HT1080 (cell line): Measurements from ENCODE around the gene NPAS3. TPM values are rescaled to one million over a fixed set of nuclear protein-coding genes. Genes with fewer than 3 reads are reported as not detected.
A peak's percentile ranks its signal among the peaks of the same experiment; 100 is the strongest.

Experiments
- DNase-seq: peaks from one replicate; pipeline ENCODE4 v3.0.0-alpha.2; 2015; ENCODE audit warnings: low read depth
- polyA plus RNA-seq, 2 experiments: library from polyadenylated mRNA; depleted of rRNA; stranded (reverse); fragments of >200 nt; gene quantifications; 2 replicates each; pipeline ENCODE4 v1.2.3, GENCODE V29; 2015
- total RNA-seq: library from RNA; depleted of rRNA; stranded (reverse); fragments of >200 nt; shearing (Covaris generic); gene quantifications from 2 replicates; pipeline ENCODE4 v1.2.3, GENCODE V29; 2014; rRNA removed

Gene NPAS3
- total RNA-seq, result 0.18 TPM in 1 of 2 replicates, not detected in the other
- polyA plus RNA-seq (2015; cell fraction: cytosol; rRNA removed), result 0.05 TPM in 1 of 2 replicates, not detected in the other
- 0.04 and 0.05 TPM in 2 replicates for polyA plus RNA-seq (2015; cell fraction: nucleus; rRNA removed)

- DNase-seq, result no peak
These were observed at the start of gene NPAS3 for GRCh38 chr14:32938719-32939253. Gene NPAS3, plus strand, starts transcription at chr14:32938879.

- peak; percentile 36 for DNase-seq
These were observed 41.5 kb upstream of the NPAS3 start for GRCh38 chr14:32896979-32897697.

- no peak for DNase-seq
These were observed 41.0 kb upstream of the NPAS3 start for GRCh38 chr14:32897698-32898064.

GRCh38 chr14:32898876-32899275 is 39.8 kb upstream of the NPAS3 start:
- no peak for DNase-seq

- no peak for DNase-seq
These were observed 38.1 kb upstream of the NPAS3 start for GRCh38 chr14:32900547-32900946.

GRCh38 chr14:32905013-32905412 is 33.7 kb upstream of the NPAS3 start:
- DNase-seq, result no peak

GRCh38 chr14:32906672-32907071 is 32.0 kb upstream of the NPAS3 start:
- no peak for DNase-seq

GRCh38 chr14:32908196-32909084 is 30.2 kb upstream of the NPAS3 start:
- no peak for DNase-seq

GRCh38 chr14:32913725-32914124 is 25.0 kb upstream of the NPAS3 start:
- no peak for DNase-seq

GRCh38 chr14:32914391-32914790 is 24.3 kb upstream of the NPAS3 start:
- no peak for DNase-seq

- no peak for DNase-seq
These were observed 17.9 kb upstream of the NPAS3 start for GRCh38 chr14:32920696-32921276.

GRCh38 chr14:32925439-32925838 is 13.2 kb upstream of the NPAS3 start:
- no peak for DNase-seq

GRCh38 chr14:32932302-32932913 is 6.3 kb upstream of the NPAS3 start:
- DNase-seq, result no peak

- DNase-seq, result no peak
These were observed 5.6 kb upstream of the NPAS3 start for GRCh38 chr14:32932914-32933628.

GRCh38 chr14:32933629-32934072 is 5.0 kb upstream of the NPAS3 start:
- DNase-seq, result no peak

GRCh38 chr14:32934073-32934880 is 4.4 kb upstream of the NPAS3 start:
- no peak for DNase-seq

- DNase-seq, result no peak
These were observed 3.6 kb upstream of the NPAS3 start for GRCh38 chr14:32934881-32935633.

GRCh38 chr14:32939254-32940065 is 781 bp downstream of the NPAS3 start:
- DNase-seq, result peak; percentile 52
